Effector memory CD4-positive, alpha-beta T cell (primary cell): ENCODE results near the gene PLIN3.
A peak's percentile ranks its signal among the peaks of the same experiment; 100 is the strongest.
"Not testable (repeated sequence)": the region's sequence is repeated elsewhere in the genome, so short reads cannot be mapped to it uniquely, and the experiment has no call there.

Source experiments
- DNase-seq, 3 donors: peaks; one replicate each; pipeline ENCODE4 v3.0.0-alpha.2; 2020
- H3K27ac ChIP-seq: 2 replicates; pipeline ENCODE4 v1.7.0; 2013; ENCODE audit warnings: mild to moderate bottlenecking, low read length, moderate library complexity; ENCODE audit not compliant: insufficient read depth, poor library complexity, severe bottlenecking
- H3K27me3 ChIP-seq: replicated peaks from 2 replicates; pipeline ENCODE4 v1.7.0; 2013; ENCODE audit warnings: mild to moderate bottlenecking, low read length; ENCODE audit not compliant: insufficient read depth, control insufficient read depth, poor library complexity, severe bottlenecking
- H3K36me3 ChIP-seq: 2 replicates; pipeline ENCODE4 v1.7.0; 2013; ENCODE audit warnings: mild to moderate bottlenecking, low read length, moderate library complexity; ENCODE audit not compliant: control insufficient read depth, insufficient read depth
- H3K4me1 ChIP-seq: 2 replicates; pipeline ENCODE4 v1.7.0; 2013; ENCODE audit warnings: low read length, mild to moderate bottlenecking; ENCODE audit not compliant: control insufficient read depth, insufficient read depth, poor library complexity, severe bottlenecking
- H3K4me3 ChIP-seq: 2 replicates; pipeline ENCODE4 v1.7.0; 2013; ENCODE audit warnings: low read length, low read depth, mild to moderate bottlenecking; ENCODE audit not compliant: insufficient read depth, poor library complexity, severe bottlenecking
- H3K9me3 ChIP-seq: 2 replicates; pipeline ENCODE4 v1.7.0; 2013; ENCODE audit warnings: mild to moderate bottlenecking, low read length, moderate library complexity; ENCODE audit not compliant: control insufficient read depth

PLIN3 gene

GRCh38 chr19:4871711-4872110, 4.2 kb upstream of the PLIN3 start:
- no peaks in the 10 kb centered on the region for H3K36me3 ChIP-seq
- no peaks in the 10 kb centered on the region for H3K27me3 ChIP-seq
- H3K4me1 ChIP-seq: no peaks in the 10 kb centered on the region
- DNase-seq: no peak
- H3K9me3 ChIP-seq: no peaks in the 10 kb centered on the region
- no peak overlapping the region for H3K27ac ChIP-seq
- no peak overlapping the region for H3K4me3 ChIP-seq

DNA sequence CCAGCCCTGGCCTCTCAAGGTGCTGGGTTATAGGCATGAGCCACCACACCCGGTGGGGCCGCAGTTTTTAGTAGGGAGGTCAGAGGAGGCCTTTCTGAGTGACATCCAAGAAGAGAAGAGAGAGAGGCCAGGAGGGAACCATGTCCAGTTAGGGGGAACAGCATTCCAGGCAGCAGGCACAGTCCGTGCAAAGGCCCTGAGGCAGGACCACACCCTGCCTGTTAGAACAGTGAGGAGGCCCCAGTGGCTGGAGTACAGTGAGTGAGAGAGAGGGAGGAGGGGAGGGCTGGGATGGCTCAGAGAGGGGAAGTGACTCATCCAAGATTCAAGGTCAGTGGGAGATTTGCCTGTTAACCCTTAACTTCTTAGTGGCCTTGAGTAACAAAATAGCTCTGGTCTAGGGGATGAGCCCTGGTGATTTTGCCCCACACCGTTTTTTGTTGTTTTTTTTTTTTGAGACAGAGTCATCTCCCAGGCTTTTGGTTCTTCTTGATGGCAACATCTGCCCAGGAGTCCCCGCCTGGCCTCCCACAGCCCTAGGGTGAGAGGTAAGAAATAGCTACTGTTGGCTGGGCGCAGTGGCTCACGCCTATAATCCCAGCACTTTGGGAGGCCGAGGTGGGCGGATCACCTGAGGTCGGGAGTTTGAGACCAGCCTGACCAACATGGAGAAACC, 2.7 kb upstream of the PLIN3 start:
- no peak for DNase-seq
- Histone ChIP-seq H3K27me3 (no peaks in the 10 kb centered on the region), H3K27ac (no peak overlapping the region), H3K9me3 (no peaks in the 10 kb centered on the region), H3K36me3 (no peaks in the 10 kb centered on the region), H3K4me3 (no peak overlapping the region), H3K4me1 (no peaks in the 10 kb centered on the region)

DNA sequence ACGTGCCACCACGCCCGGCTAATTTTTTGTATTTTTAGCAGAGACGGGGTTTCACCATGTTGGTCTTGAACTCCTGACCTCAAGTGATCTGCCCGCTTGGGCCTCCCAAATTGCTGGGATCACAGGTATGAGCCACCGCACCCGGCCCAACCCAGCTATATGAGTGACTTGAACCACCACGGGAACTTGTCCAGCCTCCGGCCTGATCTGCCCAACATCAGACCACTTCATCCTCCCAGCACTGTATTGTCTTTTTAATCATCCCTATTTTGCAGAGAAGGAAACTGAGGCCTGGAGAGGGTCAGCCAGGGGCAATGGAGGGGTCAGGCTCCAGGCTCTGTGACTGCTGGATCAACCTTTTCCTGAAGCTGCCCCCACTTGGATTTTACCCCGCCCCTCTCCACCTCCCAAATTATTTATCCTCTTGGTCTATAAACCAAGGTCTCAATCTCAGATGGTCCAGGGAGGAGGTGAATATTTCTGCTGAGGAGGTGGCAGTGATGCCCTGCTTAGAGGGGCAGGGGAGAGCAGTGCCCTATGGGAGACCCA, 893 bp upstream of the PLIN3 start:
- no peaks in the 10 kb centered on the region for H3K4me1 ChIP-seq
- no peaks in the 10 kb centered on the region for H3K9me3 ChIP-seq
- H3K27ac ChIP-seq: no peak overlapping the region
- H3K27me3 ChIP-seq: no peaks in the 10 kb centered on the region
- peak overlapping the region; percentile 72 for H3K4me3 ChIP-seq
- no peaks in the 10 kb centered on the region for H3K36me3 ChIP-seq
- DNase-seq: no peak

DNA sequence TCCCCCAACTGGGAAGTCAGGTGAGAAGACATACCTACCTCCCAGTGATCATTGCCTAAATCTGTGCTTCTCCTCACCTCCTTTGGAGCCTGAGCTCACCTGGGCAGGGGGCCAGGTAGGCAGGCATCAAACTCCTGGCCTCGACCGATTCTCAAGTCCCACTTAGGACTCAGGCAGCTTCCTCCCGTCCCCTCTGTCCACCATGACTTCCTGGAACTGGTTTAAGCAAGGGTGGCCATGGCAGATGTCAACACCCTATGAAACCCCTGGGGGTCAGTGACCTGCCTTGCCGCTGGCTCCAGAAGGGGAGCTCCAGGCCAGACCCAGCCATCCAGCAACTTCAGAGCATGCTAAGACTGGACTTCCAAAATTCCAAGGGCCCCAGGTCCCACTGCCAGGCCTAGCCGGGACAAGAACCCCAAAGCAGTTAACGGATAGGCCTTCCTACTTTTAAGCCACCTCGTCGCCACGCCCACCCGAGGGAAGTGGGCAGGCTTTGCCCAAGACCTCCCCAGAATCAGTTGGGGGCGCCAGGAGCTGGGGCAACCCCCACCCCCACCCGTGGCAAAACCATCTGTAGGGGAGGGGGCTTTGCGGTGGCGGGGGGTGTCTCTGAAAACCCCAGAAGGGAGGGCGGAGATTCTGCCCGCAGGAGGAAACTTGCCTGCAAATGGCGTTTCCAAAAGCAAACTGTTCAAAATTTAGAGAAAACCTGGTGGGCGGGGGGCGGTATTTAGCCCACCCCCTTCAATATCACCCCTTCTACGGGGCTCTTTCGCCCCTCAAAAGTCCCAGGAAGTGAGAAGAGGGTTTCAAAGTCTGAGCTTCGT, 657 bp downstream of the PLIN3 start:
- Histone ChIP-seq H3K27me3 (no peaks in the 10 kb centered on the region), H3K9me3 (no peaks in the 10 kb centered on the region), H3K27ac (peak overlapping the region; percentile 68), H3K36me3 (no peaks in the 10 kb centered on the region), H3K4me1 (no peaks in the 10 kb centered on the region), H3K4me3 (peak overlapping the region; percentile 72)
- DNase-seq: peak; percentile 33

GRCh38 chr19:4861147-4861546, 6.3 kb downstream of the PLIN3 start:
- no peaks in the 10 kb centered on the region for H3K4me1 ChIP-seq
- no peaks in the 10 kb centered on the region for H3K9me3 ChIP-seq
- H3K36me3 ChIP-seq: peaks cover 13% of the 10 kb centered on the region
- no peak for DNase-seq
- H3K27ac ChIP-seq: no peak overlapping the region
- H3K27me3 ChIP-seq: no peaks in the 10 kb centered on the region
- H3K4me3 ChIP-seq: no peak overlapping the region

- Histone ChIP-seq H3K4me1 (no peaks in the 10 kb centered on the region), H3K36me3 (peaks cover 13% of the 10 kb centered on the region), H3K9me3 (no peaks in the 10 kb centered on the region), H3K27me3 (no peaks in the 10 kb centered on the region), H3K27ac (no peak overlapping the region), H3K4me3 (no peak overlapping the region)
- DNase-seq: no peak
These were observed 7.8 kb downstream of the PLIN3 start for GRCh38 chr19:4859697-4860096.

- not testable (repeated sequence) for H3K4me1 ChIP-seq, H3K4me3 ChIP-seq, DNase-seq, H3K27me3 ChIP-seq, H3K9me3 ChIP-seq, H3K27ac ChIP-seq
- peaks cover 13% of the 10 kb centered on the region for H3K36me3 ChIP-seq
These were observed 11.0 kb downstream of the PLIN3 start for GRCh38 chr19:4856468-4856867.

GRCh38 chr19:4853506-4853905, 14.0 kb downstream of the PLIN3 start:
- not testable (repeated sequence) for H3K9me3 ChIP-seq, H3K4me1 ChIP-seq, H3K4me3 ChIP-seq, H3K27ac ChIP-seq, H3K36me3 ChIP-seq, DNase-seq, H3K27me3 ChIP-seq

GRCh38 chr19:4852484-4852883, 15.0 kb downstream of the PLIN3 start:
- no peak overlapping the region for H3K27ac ChIP-seq
- no peak for DNase-seq
- no peak overlapping the region for H3K4me3 ChIP-seq
- no peaks in the 10 kb centered on the region for H3K27me3 ChIP-seq
- H3K4me1 ChIP-seq: no peaks in the 10 kb centered on the region
- H3K9me3 ChIP-seq: no peaks in the 10 kb centered on the region
- peaks cover 5% of the 10 kb centered on the region for H3K36me3 ChIP-seq
